Suprapubic skin (tissue), 4 donors: Measurements from ENCODE around the gene PCDHB11.
"Not testable (repeated sequence)": the region's sequence is repeated elsewhere in the genome, so short reads cannot be mapped to it uniquely, and the experiment has no call there.

Experiments
- POLR2A ChIP-seq, 2 donors: fragments of 450-650 bp; IDR thresholded peaks; one replicate each; pipeline ENCODE4 v1.6.1; 2017; ENCODE audit warnings: antibody characterized with exemption in 2 of 2, mild to moderate bottlenecking in 2 of 2, moderate library complexity in 2 of 2
- POLR2AphosphoS5 ChIP-seq, 3 donors: sonication (generic); formaldehyde crosslinking; IDR thresholded peaks; one replicate each; pipeline ENCODE4 v1.6.1; 2017; ENCODE audit warnings: antibody characterized with exemption in 3 of 3
- TF ChIP-seq, protein P1 (sequence below), 2 donors: fragments of 200-600 bp in 1 of 2; fragments of 450-650 bp in 1 of 2; sonication (generic) in 1 of 2; IDR thresholded peaks; one replicate each; pipeline ENCODE4 v1.5.1; 2016 to 2019; ENCODE audit warnings: antibody characterized with exemption in 2 of 2, mild to moderate bottlenecking in 1 of 2, moderate library complexity in 1 of 2

DNA sequence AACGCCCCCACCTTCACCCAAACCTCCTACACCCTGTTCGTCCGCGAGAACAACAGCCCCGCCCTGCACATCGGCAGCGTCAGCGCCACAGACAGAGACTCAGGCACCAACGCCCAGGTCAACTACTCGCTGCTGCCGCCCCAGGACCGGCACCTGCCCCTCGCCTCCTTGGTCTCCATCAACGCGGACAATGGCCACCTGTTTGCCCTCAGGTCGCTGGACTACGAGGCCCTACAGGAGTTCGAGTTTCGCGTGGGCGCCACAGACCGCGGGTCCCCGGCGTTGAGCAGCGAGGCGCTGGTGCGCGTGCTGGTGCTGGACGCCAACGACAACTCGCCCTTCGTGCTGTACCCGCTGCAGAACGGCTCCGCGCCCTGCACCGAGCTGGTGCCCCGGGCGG lies 25.4 kb downstream of the PCDHB11 start:
- TF ChIP-seq, protein P1, sequence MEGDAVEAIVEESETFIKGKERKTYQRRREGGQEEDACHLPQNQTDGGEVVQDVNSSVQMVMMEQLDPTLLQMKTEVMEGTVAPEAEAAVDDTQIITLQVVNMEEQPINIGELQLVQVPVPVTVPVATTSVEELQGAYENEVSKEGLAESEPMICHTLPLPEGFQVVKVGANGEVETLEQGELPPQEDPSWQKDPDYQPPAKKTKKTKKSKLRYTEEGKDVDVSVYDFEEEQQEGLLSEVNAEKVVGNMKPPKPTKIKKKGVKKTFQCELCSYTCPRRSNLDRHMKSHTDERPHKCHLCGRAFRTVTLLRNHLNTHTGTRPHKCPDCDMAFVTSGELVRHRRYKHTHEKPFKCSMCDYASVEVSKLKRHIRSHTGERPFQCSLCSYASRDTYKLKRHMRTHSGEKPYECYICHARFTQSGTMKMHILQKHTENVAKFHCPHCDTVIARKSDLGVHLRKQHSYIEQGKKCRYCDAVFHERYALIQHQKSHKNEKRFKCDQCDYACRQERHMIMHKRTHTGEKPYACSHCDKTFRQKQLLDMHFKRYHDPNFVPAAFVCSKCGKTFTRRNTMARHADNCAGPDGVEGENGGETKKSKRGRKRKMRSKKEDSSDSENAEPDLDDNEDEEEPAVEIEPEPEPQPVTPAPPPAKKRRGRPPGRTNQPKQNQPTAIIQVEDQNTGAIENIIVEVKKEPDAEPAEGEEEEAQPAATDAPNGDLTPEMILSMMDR (IDR thresholded peaks at IDR 0.05): not testable (repeated sequence)
- not testable (repeated sequence) for TF ChIP-seq POLR2AphosphoS5, POLR2A (IDR thresholded peaks at IDR 0.05)
